Neuronal stem cell (in vitro differentiated cells): ENCODE measurements around the gene F8.
"Not testable (repeated sequence)": the region's sequence is repeated elsewhere in the genome, so short reads cannot be mapped to it uniquely, and the experiment has no call there.

Experiments used
- DNase-seq: peaks from one replicate; pipeline ENCODE4 v3.0.0-alpha.2; 2013; ENCODE audit warnings: low spot score
- H2AFZ ChIP-seq: one replicate; pipeline ENCODE4 v1.6.1; 2013; ENCODE audit warnings: mild to moderate bottlenecking, low read length, inconsistent platforms
- H2AK5ac ChIP-seq: 2 replicates; pipeline ENCODE4 v1.6.1; 2013; ENCODE audit warnings: low read depth, mild to moderate bottlenecking, inconsistent platforms, low read length, moderate library complexity, mixed read lengths
- H2BK120ac ChIP-seq: 2 replicates; pipeline ENCODE4 v1.6.1; 2013; ENCODE audit warnings: low read depth, mild to moderate bottlenecking, inconsistent platforms, low read length, moderate library complexity, mixed read lengths
- H2BK12ac ChIP-seq: one replicate; pipeline ENCODE4 v1.6.1; 2013; ENCODE audit warnings: low read length, inconsistent platforms
- H2BK15ac ChIP-seq: 2 replicates; pipeline ENCODE4 v1.6.1; 2013; ENCODE audit warnings: mild to moderate bottlenecking, low read length, inconsistent platforms, mixed read lengths
- H2BK5ac ChIP-seq: one replicate; pipeline ENCODE4 v1.6.1; 2013; ENCODE audit warnings: inconsistent platforms, mild to moderate bottlenecking, low read length, moderate library complexity
- H3K14ac ChIP-seq: one replicate; pipeline ENCODE4 v1.6.1; 2013; ENCODE audit warnings: low read length, inconsistent platforms
- H3K18ac ChIP-seq: 2 replicates; pipeline ENCODE4 v1.6.1; 2013; ENCODE audit warnings: low read length, inconsistent platforms
- H3K23ac ChIP-seq: 2 replicates; pipeline ENCODE4 v1.6.1; 2013; ENCODE audit warnings: low read depth, mild to moderate bottlenecking, mixed read lengths, low read length, inconsistent platforms; ENCODE audit not compliant: poor library complexity
- H3K27ac ChIP-seq: replicated peaks from 3 replicates; pipeline ENCODE4 v1.5.1; 2013; ENCODE audit warnings: low read length, inconsistent platforms
- H3K27me3 ChIP-seq, 3 experiments: 2 replicates each; pipeline ENCODE4 v1.6.1; 2013; ENCODE audit warnings: low read length in 3 of 3, mild to moderate bottlenecking in 2 of 3, inconsistent platforms in 1 of 3, low read depth in 1 of 3, mixed read lengths in 1 of 3, moderate library complexity in 1 of 3; ENCODE audit not compliant: control insufficient read depth in 3 of 3, insufficient read depth in 3 of 3
- H3K36me3 ChIP-seq, 2 donors: replicated peaks in 1 of 2; 2 replicates each; pipeline ENCODE4 v1.6.1; 2013; ENCODE audit warnings: low read length in 2 of 2; ENCODE audit not compliant: control insufficient read depth in 2 of 2, insufficient read depth in 2 of 2
- H3K4ac ChIP-seq: 2 replicates; pipeline ENCODE4 v1.6.1; 2013; ENCODE audit warnings: inconsistent platforms, mild to moderate bottlenecking, low read length, moderate library complexity
- H3K4me1 ChIP-seq, 2 donors: 1 replicate in 1 of 2; 2 replicates in 1 of 2; pipeline ENCODE4 v1.6.1; 2013; ENCODE audit warnings: low read length in 2 of 2, low read depth in 1 of 2; ENCODE audit not compliant: control insufficient read depth in 2 of 2, insufficient read depth in 1 of 2
- H3K4me2 ChIP-seq: one replicate; pipeline ENCODE4 v1.6.1; 2013; ENCODE audit warnings: mild to moderate bottlenecking, low read length, inconsistent platforms; ENCODE audit not compliant: insufficient read depth, poor library complexity, severe bottlenecking
- H3K4me3 ChIP-seq, 2 donors: 2 replicates each; pipeline ENCODE4 v1.5.1; 2013; ENCODE audit warnings: low read length in 2 of 2, mild to moderate bottlenecking in 2 of 2, inconsistent platforms in 1 of 2, moderate library complexity in 1 of 2
- H3K79me1 ChIP-seq: one replicate; pipeline ENCODE4 v1.6.1; 2013; ENCODE audit warnings: low read depth, mild to moderate bottlenecking, inconsistent platforms, low read length, moderate library complexity
- H3K9ac ChIP-seq: one replicate; pipeline ENCODE4 v1.6.1; 2013; ENCODE audit warnings: mild to moderate bottlenecking, low read depth, low read length, inconsistent platforms; ENCODE audit not compliant: poor library complexity
- H3K9me3 ChIP-seq, 2 donors: replicated peaks in 1 of 2; 2 replicates each; pipeline versions ENCODE3 to v1.6.1; 2013; ENCODE audit warnings: low read length in 2 of 2, mild to moderate bottlenecking in 2 of 2, inconsistent platforms in 1 of 2, low read depth in 1 of 2, mixed read lengths in 1 of 2, moderate library complexity in 1 of 2; ENCODE audit not compliant: control insufficient read depth in 2 of 2, insufficient read depth in 1 of 2
- H4K8ac ChIP-seq: one replicate; pipeline ENCODE4 v1.6.1; 2013; ENCODE audit warnings: low read depth, mild to moderate bottlenecking, inconsistent platforms, low read length, moderate library complexity
- H4K91ac ChIP-seq: one replicate; pipeline ENCODE4 v1.6.1; 2013; ENCODE audit warnings: low read length, low read depth, mild to moderate bottlenecking, inconsistent platforms; ENCODE audit not compliant: poor library complexity
- WGBS, 2 donors: extraction: QIAGEN DNeasy Blood & Tissue Kit; methylation state at CpG; one replicate each; pipeline ENCODE4 v1.1.7; 2013; ENCODE audit warnings: missing lambda C conversion rate in 2 of 2, mixed read lengths in 1 of 2; ENCODE audit not compliant: insufficient read length in 2 of 2, insufficient replicate concordance in 1 of 2; ENCODE audit errors: extremely low coverage in 2 of 2; 5-methylcytosine and 5-hydroxymethylcytosine counted together

Gene F8

GRCh38 chrX:154873329-154873728 is 149.2 kb downstream of the F8 start:
- Histone ChIP-seq H3K9me3 (no peaks in the 10 kb centered on the region), H3K4ac (no peak overlapping the region), H3K4me2 (no peak overlapping the region), H3K14ac (no peak overlapping the region), H3K23ac (no peak overlapping the region), H2BK120ac (no peak overlapping the region), H2BK15ac (no peak overlapping the region), H2AK5ac (no peak overlapping the region), H3K9ac (no peak overlapping the region), H4K91ac (no peak overlapping the region), H3K4me1 (no peaks in the 10 kb centered on the region), H3K4me3 (no peak overlapping the region), H2AFZ (no peak overlapping the region), H3K79me1 (no peaks in the 10 kb centered on the region), H2BK5ac (no peak overlapping the region), H2BK12ac (no peak overlapping the region), H3K27ac (no peak overlapping the region), H4K8ac (no peak overlapping the region), H3K27me3 (no peaks in the 10 kb centered on the region), H3K18ac (no peak overlapping the region), H3K36me3 (no peaks in the 10 kb centered on the region)
- WGBS, 2 donors, result no CpG with 5 or more reads among the region's 2 CpGs
- DNase-seq, result no peak

- H2AFZ ChIP-seq, H2BK15ac ChIP-seq, DNase-seq, H2AK5ac ChIP-seq, H3K9me3 ChIP-seq, H4K8ac ChIP-seq, H3K79me1 ChIP-seq, H3K14ac ChIP-seq, H3K4ac ChIP-seq, H3K9ac ChIP-seq, H3K4me2 ChIP-seq, H2BK120ac ChIP-seq, H2BK5ac ChIP-seq, H4K91ac ChIP-seq, H3K27me3 ChIP-seq, H3K23ac ChIP-seq, H3K36me3 ChIP-seq, H3K4me3 ChIP-seq, H2BK12ac ChIP-seq, H3K4me1 ChIP-seq, H3K27ac ChIP-seq, H3K18ac ChIP-seq: not testable (repeated sequence)
Observed at GRCh38 chrX:154868522-154868921, 154.0 kb downstream of the F8 start.

- H2AFZ ChIP-seq, result no peak overlapping the region
- H4K91ac ChIP-seq, result no peak overlapping the region
- H3K14ac ChIP-seq, result no peak overlapping the region
- no peak overlapping the region for H3K4me2 ChIP-seq
- no peaks in the 10 kb centered on the region for H3K9me3 ChIP-seq
- no peaks in the 10 kb centered on the region for H3K36me3 ChIP-seq
- no peaks in the 10 kb centered on the region for H3K4me1 ChIP-seq
- H2BK5ac ChIP-seq, result no peak overlapping the region
- H3K79me1 ChIP-seq, result no peaks in the 10 kb centered on the region
- no peak overlapping the region for H4K8ac ChIP-seq
- no peak overlapping the region for H2BK120ac ChIP-seq
- no peak overlapping the region for H3K23ac ChIP-seq
- H3K18ac ChIP-seq, result no peak overlapping the region
- DNase-seq, result no peak
- no peak overlapping the region for H2BK15ac ChIP-seq
- H3K27me3 ChIP-seq, result no peaks in the 10 kb centered on the region
- H3K4me3 ChIP-seq, result no peak overlapping the region
- H2AK5ac ChIP-seq, result no peak overlapping the region
- H2BK12ac ChIP-seq, result no peak overlapping the region
- H3K4ac ChIP-seq, result no peak overlapping the region
- no peak overlapping the region for H3K9ac ChIP-seq
- no peak overlapping the region for H3K27ac ChIP-seq
Observed at GRCh38 chrX:154855256-154855655, 167.3 kb downstream of the F8 start.

GRCh38 chrX:154850957-154851611 is 171.4 kb downstream of the F8 start:
- Histone ChIP-seq H2BK5ac (no peak overlapping the region), H3K9ac (no peak overlapping the region), H4K91ac (no peak overlapping the region), H2BK12ac (no peak overlapping the region), H3K36me3 (no peaks in the 10 kb centered on the region), H3K4ac (no peak overlapping the region), H3K9me3 (no peaks in the 10 kb centered on the region), H3K79me1 (no peaks in the 10 kb centered on the region), H2BK15ac (no peak overlapping the region), H2AFZ (no peak overlapping the region), H3K27ac (no peak overlapping the region), H3K4me1 (no peaks in the 10 kb centered on the region), H3K18ac (no peak overlapping the region), H3K4me3 (no peak overlapping the region), H4K8ac (no peak overlapping the region), H3K27me3 (no peaks in the 10 kb centered on the region), H2AK5ac (no peak overlapping the region), H2BK120ac (no peak overlapping the region), H3K4me2 (no peak overlapping the region), H3K14ac (no peak overlapping the region), H3K23ac (no peak overlapping the region)
- no peak for DNase-seq
- WGBS, 2 donors, result no CpG with 5 or more reads among the region's 1 CpG
